HepG2 (cell line): ENCODE data around the gene HAPLN3. TPM values are rescaled to one million over a fixed set of nuclear protein-coding genes. Genes with fewer than 3 reads are reported as not detected.

Experiments
- ATAC-seq: fragments of 200-7000 bp; cut with Tn5 transposase; 3 replicates; pipeline ENCODE4 v1.9.1; 2020; ENCODE audit warnings: mild to moderate bottlenecking, moderate library complexity
- BruUV-seq: library from RNA; stranded (reverse); fragments of 400-500 nt; replicated peaks from 2 replicates; lab custom pipeline; 2021; lab: Mats Ljungman, UMichigan
- CTCF ChIA-PET: fragments of 300-600 bp; formaldehyde crosslinking; extraction: SDS; loops from one replicate; lab custom pipeline; 2021; ENCODE audit warnings: low total read pairs, inconsistent platforms, low intra/inter-chr PET ratio; lab: Yijun Ruan, JAX
- POLR2A ChIA-PET: fragments of 350-600 bp; sonication (Branson Sonifier 250); formaldehyde crosslinking; loops from one replicate; lab custom pipeline; 2020; ENCODE audit warnings: antibody characterized with exemption, inconsistent platforms; lab: Yijun Ruan, JAX
- DNase-seq: peaks from one replicate; pipeline ENCODE4 v3.0.0-alpha.2; 2015; ENCODE audit warnings: low spot score
- FAIRE-seq: peaks from 3 replicates; lab custom pipeline; 2011; peaks lifted over from hg19 to GRCh38; lab: Jason Lieb, UNC
- H2AFZ ChIP-seq: one replicate; pipeline ENCODE4 v1.6.1; 2011; ENCODE audit warnings: low read length, inconsistent platforms
- H3K27ac ChIP-seq: fragments of 300-600 bp; 3 replicates; pipeline ENCODE4 v1.8.0; 2011; ENCODE audit warnings: mixed run types, mild to moderate bottlenecking, mixed read lengths, low read length, inconsistent platforms; ENCODE audit not compliant: insufficient read depth; ENCODE audit errors: extremely low read length
- H3K27me3 ChIP-seq, 2 experiments: fragments of 200-600 bp in 1 of 2; 2 replicates in 1 of 2; 3 replicates in 1 of 2; pipeline versions ENCODE4 v1.6.0 to v1.8.0; 2011; ENCODE audit warnings: low read length in 2 of 2, mild to moderate bottlenecking in 2 of 2, moderate library complexity in 2 of 2, inconsistent platforms in 1 of 2; ENCODE audit not compliant: insufficient read depth in 2 of 2, control insufficient read depth in 1 of 2
- H3K36me3 ChIP-seq, 2 experiments: fragments of 200-600 bp in 1 of 2; replicated peaks in 1 of 2; 2 replicates in 1 of 2; 3 replicates in 1 of 2; pipeline versions ENCODE4 v1.5.1 to v1.8.0; 2011; ENCODE audit warnings: low read length in 2 of 2, inconsistent platforms in 1 of 2; ENCODE audit not compliant: insufficient read depth in 2 of 2, control insufficient read depth in 1 of 2
- H3K4me1 ChIP-seq: 2 replicates; pipeline ENCODE4 v1.5.1; 2012; ENCODE audit warnings: low read length, inconsistent platforms; ENCODE audit not compliant: insufficient read depth
- H3K4me2 ChIP-seq: 2 replicates; pipeline ENCODE4 v1.6.0; 2011; ENCODE audit warnings: low read depth, low read length, inconsistent platforms
- H3K4me3 ChIP-seq, 3 experiments: fragments of 200-600 bp in 1 of 3; sonication (generic), shearing (Covaris generic) in 1 of 3; replicated peaks in 1 of 3; 2 replicates each; pipeline ENCODE4 v1.5.1; 2011 to 2016; ENCODE audit warnings: low read length in 3 of 3, inconsistent platforms in 2 of 3, low read depth in 2 of 3, mild to moderate bottlenecking in 2 of 3, control low read depth in 1 of 3, mixed read lengths in 1 of 3; ENCODE audit not compliant: insufficient read depth in 1 of 3
- H3K79me2 ChIP-seq: one replicate; pipeline ENCODE4 v1.6.1; 2011; ENCODE audit warnings: low read length, inconsistent platforms; ENCODE audit not compliant: insufficient read depth
- H3K9ac ChIP-seq: 2 replicates; pipeline ENCODE4 v1.6.0; 2011; ENCODE audit warnings: mild to moderate bottlenecking, low read depth, low read length, inconsistent platforms; ENCODE audit not compliant: insufficient read depth
- H3K9me3 ChIP-seq: 2 replicates; pipeline ENCODE4 v1.5.1; 2012; ENCODE audit warnings: mild to moderate bottlenecking, low read length
- H4K20me1 ChIP-seq: 2 replicates; pipeline ENCODE4 v1.6.0; 2011; ENCODE audit warnings: inconsistent platforms, mild to moderate bottlenecking, low read length, moderate library complexity; ENCODE audit not compliant: insufficient read depth
- AGO2 ChIP-seq: fragments of 200-400 bp; formaldehyde crosslinking; optimal IDR thresholded peaks from 2 replicates; pipeline ENCODE3; 2017; ENCODE audit warnings: mild to moderate bottlenecking, low read depth, low read length, moderate library complexity
- DNMT3B ChIP-seq: conservative IDR thresholded peaks from 2 replicates; pipeline ENCODE4 v1.6.1; 2016; ENCODE audit warnings: missing biosample characterization, control low read depth
- ERF ChIP-seq: IDR thresholded peaks from 2 replicates; pipeline ENCODE4 v1.6.1; 2018; ENCODE audit warnings: missing biosample characterization, missing genetic modification reagents
- HMG20A ChIP-seq: IDR thresholded peaks from 2 replicates; pipeline ENCODE4 v1.6.1; 2016; ENCODE audit warnings: borderline replicate concordance
- HNRNPH1 ChIP-seq: fragments of 200-400 bp; formaldehyde crosslinking; optimal IDR thresholded peaks from 2 replicates; pipeline ENCODE3; 2017; ENCODE audit warnings: mild to moderate bottlenecking, low read depth, low read length
- KLF6 ChIP-seq: IDR thresholded peaks from 2 replicates; pipeline ENCODE4 v1.8.0; 2016; ENCODE audit warnings: missing biosample characterization, missing genetic modification reagents
- ZNF180 ChIP-seq: sonication (generic); formaldehyde crosslinking; IDR thresholded peaks from 2 replicates; pipeline ENCODE4 v1.4.0; 2020; ENCODE audit warnings: low read depth, missing genetic modification reagents, borderline replicate concordance
- ZNF251 ChIP-seq: sonication (generic); formaldehyde crosslinking; IDR thresholded peaks from 2 replicates; pipeline ENCODE4 v1.9.0; 2021; ENCODE audit warnings: mild to moderate bottlenecking, missing genetic modification reagents
- ZNF407 ChIP-seq: sonication (generic); formaldehyde crosslinking; IDR thresholded peaks from one replicate; pipeline ENCODE4 v1.5.1; 2020; ENCODE audit warnings: mild to moderate bottlenecking, missing genetic modification reagents; ENCODE audit errors: not compliant biosample characterization
- ZNF562 ChIP-seq: sonication (generic); formaldehyde crosslinking; IDR thresholded peaks from 2 replicates; pipeline ENCODE4 v1.8.0; 2022; ENCODE audit warnings: missing genetic modification reagents, borderline replicate concordance
- WGBS: methylation state at CpG from one replicate; pipeline ENCODE4 v1.1.6; 2017; ENCODE audit warnings: low lambda C conversion rate; 5-methylcytosine and 5-hydroxymethylcytosine counted together
- in situ Hi-C: cut with HindIII; loops from 2 replicates; pipeline ENCODE4 v1.10.0; 2017; ENCODE audit warnings: low pct_unique_long_range_greater_than_20kb; ENCODE audit not compliant: extremely low pct_ligation_motif_present
- intact Hi-C: fragments of 100-400 bp; cut with micrococcal nuclease; formaldehyde crosslinking; loops from one replicate; pipeline ENCODE4 v1.10.0; 2022; ENCODE audit not compliant: unreplicated experiment
- polyA plus RNA-seq, 8 experiments: library from polyadenylated mRNA; depleted of rRNA in 3 of 8; stranded (reverse) in 7 of 8; unstranded in 1 of 8; fragments of >200 nt; fragmentation: Illumina TruSeq in 4 of 8; extraction: Trizol in 4 of 8; gene quantifications; 2 replicates each; pipeline versions ENCODE4 v1.2.1 to v1.2.3, GENCODE V29; 2011 to 2016; ENCODE audit warnings: low read depth in 4 of 8, missing spikeins in 1 of 8, mixed read lengths in 1 of 8; ENCODE audit not compliant: insufficient read depth in 1 of 8
- total RNA-seq, 5 experiments: library from RNA; depleted of rRNA; stranded (reverse); fragments of >200 nt; fragmentation: Illumina TruSeq; extraction: Trizol; gene quantifications; 2 replicates each; pipeline ENCODE4 v1.2.3, GENCODE V29; 2016; ENCODE audit warnings: low read depth in 1 of 5

The HAPLN3 gene
- total and polyA plus RNA-seq, 2 of the 13 experiments (the other 11 are each of a cell fraction or from before 2014, with no cell fraction given) = 0.09 TPM; not detected in 1

GRCh38 chr15:88864861-88865497 lies 30.4 kb downstream of the HAPLN3 start:
- BruUV-seq = no TSS peak
- H3K4me2 ChIP-seq = no peak overlapping the region

More at GRCh38 chr15:88864861-88865497, 30.4 kb downstream of the HAPLN3 start:
- no peaks in the 10 kb centered on the region for H4K20me1 ChIP-seq
- H3K27me3 ChIP-seq = peaks cover 8 to 33% of the 10 kb centered on the region in 2 experiments; a peak in 4 of 5 replicates
- H3K27ac ChIP-seq = no peak overlapping the region
- ATAC-seq = no peak
- TF ChIP-seq KLF6 (CRISPR knock-in tag) (no peak), AGO2 (no peak), ZNF407 (CRISPR knock-in tag) (no peak), ZNF251 (CRISPR knock-in tag) (no peak), ZNF180 (CRISPR knock-in tag) (no peak), HNRNPH1 (no peak), ERF (CRISPR knock-in tag) (no peak), DNMT3B (CRISPR knock-in tag) (no peak), ZNF562 (CRISPR knock-in tag) (no peak), HMG20A (no peak)
- no peaks in the 10 kb centered on the region for H3K36me3 ChIP-seq
- CTCF ChIA-PET = no interaction called here
- intact Hi-C loops = no loop called here
- H3K4me1 ChIP-seq = no peaks in the 10 kb centered on the region
- FAIRE-seq = no peak
- no peak for DNase-seq
- 0% methylated on average over 4 of the region's 4 CpGs for WGBS
- POLR2A ChIA-PET = no interaction called here
- in situ Hi-C loops = no loop called here
- no peak overlapping the region for H3K4me3 ChIP-seq
- no peaks in the 10 kb centered on the region for H3K79me2 ChIP-seq
- no peaks in the 10 kb centered on the region for H3K9me3 ChIP-seq
- no peak overlapping the region for H2AFZ ChIP-seq
- H3K9ac ChIP-seq = no peak overlapping the region
